Heart right ventricle (tissue), 16 donors: Measurements from ENCODE around the gene POLR1F. TPM values are rescaled to one million over a fixed set of nuclear protein-coding genes. Genes with fewer than 3 reads are reported as not detected.
"Not testable (repeated sequence)": the region's sequence is repeated elsewhere in the genome, so short reads cannot be mapped to it uniquely, and the experiment has no call there.

Source experiments
- ATAC-seq, 8 donors: fragments of 200-7000 bp; cut with Tn5 transposase; one replicate each; pipeline ENCODE4 v1.9.1; 2020; ENCODE audit warnings: mild to moderate bottlenecking in 8 of 8, moderate library complexity in 8 of 8, moderate number of reproducible peaks in 1 of 8
- DNase-seq, 2 donors: peaks; one replicate each; pipeline ENCODE4 v3.0.0-alpha.2; 2020
- H3K27ac ChIP-seq, 10 donors: fragments of 200-600 bp; sonication (generic) in 2 of 10; one replicate each; pipeline versions ENCODE4 v1.5.0 to v1.8.0; 2020 to 2022; ENCODE audit warnings: mild to moderate bottlenecking in 3 of 10
- H3K27me3 ChIP-seq, 7 donors: fragments of 200-600 bp; one replicate each; pipeline ENCODE4 v1.8.0; 2021 to 2022; ENCODE audit warnings: mild to moderate bottlenecking in 2 of 7
- H3K36me3 ChIP-seq, 9 donors: fragments of 200-600 bp; sonication (generic) in 1 of 9; one replicate each; pipeline versions ENCODE4 v1.5.0 to v1.8.0; 2020 to 2022; ENCODE audit warnings: mild to moderate bottlenecking in 2 of 9
- H3K4me1 ChIP-seq, 9 donors: fragments of 200-600 bp; sonication (generic) in 1 of 9; one replicate each; pipeline versions ENCODE4 v1.5.0 to v1.8.0; 2020 to 2022; ENCODE audit warnings: mild to moderate bottlenecking in 4 of 9
- H3K4me3 ChIP-seq, 10 donors: fragments of 200-600 bp; sonication (generic) in 2 of 10; one replicate each; pipeline versions ENCODE4 v1.5.0 to v1.8.0; 2020 to 2022; ENCODE audit warnings: mild to moderate bottlenecking in 7 of 10, moderate library complexity in 2 of 10
- H3K9me3 ChIP-seq, 11 donors: fragments of 200-600 bp in 10 of 11; sonication (generic) in 2 of 11; one replicate each; pipeline versions ENCODE4 v1.5.0 to v1.8.0; 2013 to 2022; ENCODE audit warnings: mild to moderate bottlenecking in 2 of 11, control low read depth in 1 of 11, moderate library complexity in 1 of 11
- CTCF ChIP-seq, 9 donors: fragments of 200-600 bp; sonication (generic) in 2 of 9; IDR thresholded peaks; one replicate each; pipeline versions ENCODE4 v1.5.0 to v1.8.0; 2021 to 2022; ENCODE audit warnings: antibody characterized with exemption in 9 of 9, mild to moderate bottlenecking in 5 of 9, moderate library complexity in 1 of 9
- WGBS, 2 donors: extraction: QIAGEN DNeasy Blood & Tissue Kit; methylation state at CpG; one replicate each; pipeline ENCODE4 v1.1.7; 2013; ENCODE audit warnings: inconsistent platforms in 1 of 2; 5-methylcytosine and 5-hydroxymethylcytosine counted together
- intact Hi-C, 10 donors: fragments of 100-400 bp; cut with DNase I; formaldehyde crosslinking; loops; one replicate each; pipeline versions ENCODE4 v1.11.1 to v1.14.2; 2022
- polyA plus RNA-seq, 2 donors: library from polyadenylated mRNA; stranded (reverse); fragments of 200-250 nt; gene quantifications; one replicate each; pipeline ENCODE4 v1.2.3, GENCODE V29; 2013
- total RNA-seq, 10 donors: library from RNA; stranded (reverse); fragmentation: NEBNext Ultra II Directional in 3 of 10; extraction: Animal tissue kit (Norgen Biotek cat#: 25700) in 3 of 10; gene quantifications; one replicate each; pipeline versions ENCODE4 v1.2.1 to v1.2.4, GENCODE V29; 2021 to 2023
- donor health status: Arrhythmogenic right ventricular cardiomyopathy.
- donor health status: ischemic (EF 13 %, LVEDD 7.1; RV severe dilation, severe dysfunction).
- donor health status: healthy with polysubstance abuse.
- donor health status: DM: no; HTN: yes; CAD: no.
- donor health status: DM: no; HTN: no; CAD: no.
- donor health status: ischemic (EF 25% LVEDD 6.9; RV normal size, moderate dysfunction).
- donor health status: ischemic (EF 25% LVEDD 5.7; RV mildly dilated, moderate dysfunction).
- donor health status: healthy.
- donor health status: DM: yes; HTN: yes; CAD: no.
- donor health status: Ischemic cardiomyopathy.
- donor health status: ischemic (EF 35%, LVEDD 5.7; RV mildly dilated, moderate dysfunction).
- donor health status: nonischemic (EF 11% LVEDD 7.7; RV severe dilation, severe dysfunction).
- donor health status: DM: yes; HTN: yes; CAD: no.
- donor health status: PGD.
- donor health status: ischemic (EF 29% LVEDD 5.4; RV normal size, mild dysfunction).
- donor health status: nonischemic (EF 23%, LVEDD 6.1; RV moderate dilation, normal function).

The POLR1F gene
- total and polyA plus RNA-seq, 12 donors = 5.1 to 10.9 (median 8.4) TPM

- Histone ChIP-seq H3K36me3 (peaks cover 0 to 59% (median 8%) of the 10 kb centered on the region in 9 donors), H3K4me1 (no peaks in the 10 kb centered on the region), H3K27me3 (no peaks in the 10 kb centered on the region), H3K9me3 (no peaks in the 10 kb centered on the region), H3K4me3 (no peak overlapping the region), H3K27ac (no peak overlapping the region)
- no peak for DNase-seq
- ATAC-seq = no peak
- no peak for TF ChIP-seq CTCF (IDR thresholded peaks at IDR 0.05)
- intact Hi-C loops = no loop called here
These were observed 11.9 kb downstream of the POLR1F start for GRCh38 chr7:19696926-19697325.

GRCh38 chr7:19692111-19692828 is 16.6 kb downstream of the POLR1F start:
- intact Hi-C loops = no loop called here
- no peak for TF ChIP-seq CTCF (IDR thresholded peaks at IDR 0.05)
- Histone ChIP-seq H3K4me1 (no peaks in the 10 kb centered on the region), H3K4me3 (no peak overlapping the region), H3K27me3 (no peaks in the 10 kb centered on the region), H3K27ac (no peak overlapping the region), H3K9me3 (no peaks in the 10 kb centered on the region), H3K36me3 (peaks cover 0 to 20% (median 2%) of the 10 kb centered on the region in 9 donors)
- no peak for ATAC-seq
- DNase-seq = peak in 1 of 2 donors; percentile 8
- 94 to 98% methylated on average over 26 of the region's 26 CpGs for WGBS, 2 donors

DNA sequence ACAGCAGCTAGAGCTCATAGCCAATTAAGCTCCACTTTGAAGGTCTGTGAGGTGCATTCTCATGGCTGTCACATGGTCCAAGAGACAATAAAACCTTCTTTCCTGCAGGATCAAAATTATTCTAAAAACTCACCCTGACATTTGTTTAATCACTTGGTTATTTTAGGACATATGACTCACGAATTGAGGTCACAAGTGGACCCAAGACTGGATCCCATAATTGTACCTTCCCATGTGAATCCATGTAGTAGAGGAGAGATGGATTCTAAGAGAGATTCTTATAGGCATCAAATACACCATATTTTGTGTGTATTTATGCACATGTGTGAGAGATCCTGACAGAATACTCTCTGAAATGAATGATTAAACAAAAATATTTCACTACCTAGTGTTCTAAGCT is 18.1 kb downstream of the POLR1F start:
- TF ChIP-seq CTCF (IDR thresholded peaks at IDR 0.05) = no peak
- Histone ChIP-seq H3K27me3 (no peaks in the 10 kb centered on the region), H3K9me3 (no peaks in the 10 kb centered on the region), H3K27ac (no peak overlapping the region), H3K4me3 (no peak overlapping the region), H3K36me3 (peaks cover 0 to 7% (median 0%) of the 10 kb centered on the region in 9 donors), H3K4me1 (no peaks in the 10 kb centered on the region)
- intact Hi-C loops = no loop called here
- DNase-seq = no peak
- WGBS, 2 donors = 46 to 63% methylated on average over 1 of the region's 1 CpG
- ATAC-seq = no peak

DNA sequence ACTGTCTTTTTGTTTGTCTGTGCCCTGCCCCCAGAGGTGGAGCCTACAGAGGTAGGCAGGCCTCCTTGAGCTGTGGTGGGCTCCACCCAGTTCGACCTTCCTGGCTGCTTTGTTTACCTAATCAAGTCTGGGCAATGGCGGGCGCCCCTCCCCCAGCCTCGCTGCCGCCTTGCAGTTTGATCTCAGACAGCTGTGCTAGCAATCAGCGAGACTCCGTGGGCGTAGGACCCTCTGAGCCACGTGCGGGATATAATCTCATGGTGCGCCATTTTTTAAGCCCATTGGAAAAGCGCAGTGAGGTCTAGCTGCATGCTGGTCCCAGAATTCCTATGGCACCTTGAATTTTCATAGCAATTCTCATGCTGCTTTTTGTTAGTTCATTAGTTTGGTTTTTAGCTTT is 19.7 kb downstream of the POLR1F start:
- H3K36me3 ChIP-seq, intact Hi-C loops, DNase-seq, H3K27ac ChIP-seq, H3K9me3 ChIP-seq, ATAC-seq, H3K4me1 ChIP-seq, H3K27me3 ChIP-seq, H3K4me3 ChIP-seq: not testable (repeated sequence)
- WGBS, 2 donors = 66 to 68% methylated on average over 12 of the region's 12 CpGs

DNA sequence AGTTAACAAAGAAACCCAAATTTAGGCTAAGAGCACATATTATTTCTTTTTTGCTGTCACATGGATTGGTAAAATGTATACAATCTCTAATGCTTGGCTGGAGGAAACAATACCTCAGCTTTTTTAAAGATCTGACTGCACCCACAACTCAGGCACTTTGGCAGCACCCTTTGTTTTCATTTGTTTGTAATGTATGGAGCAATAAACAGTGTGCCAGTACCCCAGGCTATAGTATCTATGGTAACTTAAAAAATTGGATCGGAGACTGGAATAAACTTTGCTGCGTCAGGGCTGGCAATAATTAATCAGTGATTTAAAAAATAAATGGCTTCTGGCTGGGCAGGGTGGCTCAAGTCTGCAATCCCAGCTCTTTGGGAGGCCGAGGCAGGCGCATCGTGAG is 27.2 kb downstream of the POLR1F start:
- intact Hi-C loops = no loop called here
- WGBS, 2 donors = 92 to 93% methylated on average over 5 of the region's 5 CpGs
- no peak for DNase-seq
- no peaks in the 10 kb centered on the region for H3K4me1 ChIP-seq
- no peak overlapping the region for H3K27ac ChIP-seq
- no peak overlapping the region for H3K4me3 ChIP-seq
- no peak for ATAC-seq
- no peaks in the 10 kb centered on the region for H3K27me3 ChIP-seq
- TF ChIP-seq CTCF (IDR thresholded peaks at IDR 0.05) = no peak
- H3K9me3 ChIP-seq = no peaks in the 10 kb centered on the region
- no peaks in the 10 kb centered on the region for H3K36me3 ChIP-seq
